ENCODE results near the gene ANKS1B. TPM values are rescaled to one million over a fixed set of nuclear protein-coding genes. Genes with fewer than 3 reads are reported as not detected.

The ANKS1B gene
- total and polyA plus RNA-seq, 10 of the 15 experiments (the other 5 are each of a cell fraction or from before 2014, with no cell fraction given) = 0.16 to 1.3 (median 0.82) TPM; not detected in 7

DNA sequence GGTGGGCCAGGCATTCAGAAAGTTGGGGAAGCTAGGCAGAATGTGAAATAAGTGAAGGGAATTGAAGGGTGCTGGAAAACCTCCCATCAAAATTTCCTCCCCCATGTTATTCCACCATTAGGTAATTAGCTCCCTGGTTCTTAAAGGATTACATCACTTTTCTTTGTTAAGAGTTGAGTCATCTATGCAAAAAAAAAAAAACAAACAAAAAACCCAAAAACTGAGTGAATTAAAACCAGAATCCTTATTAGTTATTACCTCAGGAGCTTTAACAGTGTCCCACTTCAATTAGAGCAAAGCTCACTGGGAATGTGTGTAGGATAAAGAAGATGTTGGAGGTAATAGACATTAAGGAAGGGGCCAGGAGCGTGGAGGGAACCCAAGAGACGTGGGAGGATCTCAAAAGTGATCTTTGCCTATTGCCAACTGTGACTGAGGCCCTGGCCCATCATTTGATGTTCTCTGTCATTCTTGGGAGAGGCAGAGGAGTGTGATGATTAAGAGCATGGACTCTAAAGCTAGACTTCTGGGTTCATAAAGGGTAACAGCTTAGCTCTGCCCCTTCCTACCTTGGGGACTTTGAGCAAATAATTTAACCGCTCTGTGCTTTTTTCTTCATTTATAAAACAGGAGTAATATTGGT is 975.0 kb downstream of the ANKS1B start:
- Histone ChIP-seq H2AFZ (ENCODE audit: control insufficient read depth, low read depth, low read length) (no peak overlapping the region), H4K20me1 (ENCODE audit: control insufficient read depth, insufficient read depth) (no peaks in the 10 kb centered on the region), H3K4me1 (ENCODE audit: control insufficient read depth, insufficient read depth, low read length) (no peaks in the 10 kb centered on the region), H3K79me2 (ENCODE audit: control insufficient read depth, insufficient read depth, low read length) (no peaks in the 10 kb centered on the region), H3K9me3 (replicated peaks; ENCODE audit: control insufficient read depth, insufficient read depth, low read length) (no peaks in the 10 kb centered on the region), H3K27me3 (replicated peaks in 1 of 2; ENCODE audit: control insufficient read depth in 2 of 2, insufficient read depth in 2 of 2, low read length in 1 of 2) (no peaks in the 10 kb centered on the region; a peak in 1 of 4 replicates), H3K27ac (ENCODE audit: control insufficient read depth, insufficient read depth) (no peak overlapping the region), H3K4me3 (no peak overlapping the region), H3K36me3 (ENCODE audit: control insufficient read depth in 2 of 2, insufficient read depth in 2 of 2, low read length in 1 of 2) (no peaks in the 10 kb centered on the region), H3K9ac (ENCODE audit: control insufficient read depth, insufficient read depth, low read length) (no peak overlapping the region), H3K4me2 (ENCODE audit: control insufficient read depth, insufficient read depth) (no peak overlapping the region)
- intact Hi-C loops (cut with micrococcal nuclease; ENCODE audit: unreplicated experiment) = no loop called here
- FAIRE-seq (no peak), ATAC-seq (no peak), DNase-seq (ENCODE audit: low read depth, low spot score) (no peak)
- TF ChIP-seq RFX5 (IDR thresholded peaks at IDR 0.05; ENCODE audit: low read depth, low read length) (no peak), ATF7 (IDR thresholded peaks at IDR 0.05; ENCODE audit: low read depth) (peak; percentile 80; the same call in 1 of the 2 replicates), KAT2A (conservative IDR thresholded peaks at IDR 0.05; ENCODE audit: control insufficient read depth, low read depth, low read length) (no peak), NRF1 (conservative IDR thresholded peaks at IDR 0.05; ENCODE audit: low read depth, low read length) (no peak)
- TF ChIP-seq, protein P1, sequence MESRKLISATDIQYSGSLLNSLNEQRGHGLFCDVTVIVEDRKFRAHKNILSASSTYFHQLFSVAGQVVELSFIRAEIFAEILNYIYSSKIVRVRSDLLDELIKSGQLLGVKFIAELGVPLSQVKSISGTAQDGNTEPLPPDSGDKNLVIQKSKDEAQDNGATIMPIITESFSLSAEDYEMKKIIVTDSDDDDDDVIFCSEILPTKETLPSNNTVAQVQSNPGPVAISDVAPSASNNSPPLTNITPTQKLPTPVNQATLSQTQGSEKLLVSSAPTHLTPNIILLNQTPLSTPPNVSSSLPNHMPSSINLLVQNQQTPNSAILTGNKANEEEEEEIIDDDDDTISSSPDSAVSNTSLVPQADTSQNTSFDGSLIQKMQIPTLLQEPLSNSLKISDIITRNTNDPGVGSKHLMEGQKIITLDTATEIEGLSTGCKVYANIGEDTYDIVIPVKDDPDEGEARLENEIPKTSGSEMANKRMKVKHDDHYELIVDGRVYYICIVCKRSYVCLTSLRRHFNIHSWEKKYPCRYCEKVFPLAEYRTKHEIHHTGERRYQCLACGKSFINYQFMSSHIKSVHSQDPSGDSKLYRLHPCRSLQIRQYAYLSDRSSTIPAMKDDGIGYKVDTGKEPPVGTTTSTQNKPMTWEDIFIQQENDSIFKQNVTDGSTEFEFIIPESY (IDR thresholded peaks at IDR 0.05) = no peak
- no TSS peak for BruUV-seq (replicated peaks)
- ChIA-PET SMC1A (ENCODE audit: uncharacterized antibody, unreplicated experiment) (interaction anchor here (0.6 to 1.9 kb wide), 3 partner anchors 9 to 378 kb away, joined by 3 to 8 read pairs (median 3); no protein-coding TSS in a partner anchor), RAD21 (ENCODE audit: unreplicated experiment) (interaction anchor here (0.7 to 3.9 kb wide), 2 partner anchors 11 to 326 kb away, joined by 4 to 18 read pairs; no protein-coding TSS in a partner anchor), CTCF (interaction anchor here (1.0 to 2.1 kb wide), 2 partner anchors 12 to 14 kb away, joined by 3 to 6 read pairs; no protein-coding TSS in a partner anchor), POLR2A (interaction anchor here (0.6 kb wide), 1 partner anchor 375 kb away, joined by 3 read pairs; no protein-coding TSS in a partner anchor)
- WGBS (ENCODE audit: insufficient coverage, insufficient replicate concordance, low lambda C conversion rate, missing lambda C conversion rate) = 21% methylated on average over 3 of the region's 3 CpGs
- in situ Hi-C loops (cut with MboI) = no loop called here
